Body of pancreas (tissue), 4 donors: ENCODE data around the gene BTG4.

Experiments used
- POLR2A ChIP-seq, 3 donors: fragments of 450-650 bp; IDR thresholded peaks; one replicate each; pipeline ENCODE4 v1.6.1; 2016; ENCODE audit warnings: antibody characterized with exemption in 3 of 3, mild to moderate bottlenecking in 2 of 3
- TF ChIP-seq, protein P1 (sequence below), 7 experiments: fragments of 450-650 bp in 4 of 7; fragments of 200-600 bp in 3 of 7; sonication (generic) in 3 of 7; IDR thresholded peaks; one replicate each; pipeline ENCODE4 v1.5.1; 2016 to 2019; ENCODE audit warnings: antibody characterized with exemption in 7 of 7

DNA sequence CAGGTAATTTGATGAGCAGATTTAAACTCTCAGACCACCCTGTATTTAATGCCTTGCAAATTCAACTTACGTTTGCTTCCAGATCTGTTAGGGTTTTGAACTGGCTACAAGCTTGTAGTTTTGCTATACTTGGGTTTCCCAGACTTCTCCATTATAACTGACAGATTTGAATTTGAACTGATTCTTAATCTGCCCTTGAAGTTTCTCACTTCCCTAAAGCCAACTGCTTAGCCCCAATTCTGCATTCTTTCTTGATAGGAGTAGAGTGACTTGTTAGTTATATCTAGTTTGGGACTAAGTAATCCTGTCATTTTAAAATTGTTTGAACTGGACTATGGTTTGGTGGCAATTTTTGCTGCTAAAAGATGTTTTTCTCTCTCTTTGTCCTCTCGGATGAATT is 38.1 kb upstream of the BTG4 start:
- TF ChIP-seq, protein P1, sequence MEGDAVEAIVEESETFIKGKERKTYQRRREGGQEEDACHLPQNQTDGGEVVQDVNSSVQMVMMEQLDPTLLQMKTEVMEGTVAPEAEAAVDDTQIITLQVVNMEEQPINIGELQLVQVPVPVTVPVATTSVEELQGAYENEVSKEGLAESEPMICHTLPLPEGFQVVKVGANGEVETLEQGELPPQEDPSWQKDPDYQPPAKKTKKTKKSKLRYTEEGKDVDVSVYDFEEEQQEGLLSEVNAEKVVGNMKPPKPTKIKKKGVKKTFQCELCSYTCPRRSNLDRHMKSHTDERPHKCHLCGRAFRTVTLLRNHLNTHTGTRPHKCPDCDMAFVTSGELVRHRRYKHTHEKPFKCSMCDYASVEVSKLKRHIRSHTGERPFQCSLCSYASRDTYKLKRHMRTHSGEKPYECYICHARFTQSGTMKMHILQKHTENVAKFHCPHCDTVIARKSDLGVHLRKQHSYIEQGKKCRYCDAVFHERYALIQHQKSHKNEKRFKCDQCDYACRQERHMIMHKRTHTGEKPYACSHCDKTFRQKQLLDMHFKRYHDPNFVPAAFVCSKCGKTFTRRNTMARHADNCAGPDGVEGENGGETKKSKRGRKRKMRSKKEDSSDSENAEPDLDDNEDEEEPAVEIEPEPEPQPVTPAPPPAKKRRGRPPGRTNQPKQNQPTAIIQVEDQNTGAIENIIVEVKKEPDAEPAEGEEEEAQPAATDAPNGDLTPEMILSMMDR (IDR thresholded peaks at IDR 0.05): no peak
- no peak for TF ChIP-seq POLR2A (IDR thresholded peaks at IDR 0.05)
